NB4 (cell line): Measurements from ENCODE around the gene C2orf80.

Experiments used
- MYC ChIP-seq: IDR thresholded peaks from 2 replicates; pipeline ENCODE4 v1.6.1; 2011; ENCODE audit warnings: low read depth, low read length
- POLR2A ChIP-seq: IDR thresholded peaks from 2 replicates; pipeline ENCODE4 v1.6.1; 2011; ENCODE audit warnings: mild to moderate bottlenecking; ENCODE audit not compliant: insufficient read length; ENCODE audit errors: extremely low read depth
- TF ChIP-seq, protein P1 (sequence below): IDR thresholded peaks from 2 replicates; pipeline ENCODE4 v1.6.1; 2011; ENCODE audit warnings: low read depth, low read length
- TF ChIP-seq, protein P2 (sequence below): IDR thresholded peaks from one replicate; pipeline ENCODE4 v1.5.1; 2012; ENCODE audit warnings: low read depth, low read length

DNA sequence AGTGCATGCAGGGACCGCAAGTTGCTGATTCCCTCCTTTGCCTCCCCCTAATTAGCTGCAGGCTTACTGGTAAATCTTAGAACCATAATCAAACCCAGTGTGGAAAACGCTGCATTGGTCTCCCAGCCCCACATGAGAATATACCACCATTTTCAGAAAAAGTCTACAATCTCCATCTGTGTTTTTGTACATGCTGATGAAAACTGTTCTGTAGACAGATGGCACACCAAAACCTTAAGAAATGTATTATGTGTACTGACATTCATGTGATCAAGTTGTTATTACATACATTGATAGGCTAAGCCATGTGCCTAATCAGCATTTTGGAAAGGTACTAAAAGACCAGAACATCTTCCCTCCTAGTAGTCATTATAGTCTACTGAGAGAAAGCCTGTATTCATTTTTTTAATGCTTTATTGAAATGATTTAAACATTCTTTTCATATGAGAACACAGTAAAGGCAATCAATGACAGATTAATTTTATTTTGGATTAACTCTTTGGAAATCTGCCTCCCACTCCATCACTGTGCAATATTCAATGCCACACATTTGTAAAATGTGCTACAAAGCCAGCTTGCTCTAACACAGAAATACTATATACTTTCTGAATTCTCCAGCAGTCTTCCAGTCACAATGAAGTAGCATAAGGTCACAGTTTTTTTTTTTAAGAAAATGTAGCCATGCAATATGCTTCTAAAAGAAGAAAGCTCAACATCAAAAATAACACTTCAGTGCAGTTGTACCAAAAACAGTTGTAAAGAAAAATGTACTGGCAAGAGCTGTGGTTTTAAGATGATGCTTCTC is 24.7 kb downstream of the C2orf80 start:
- TF ChIP-seq, protein P1, sequence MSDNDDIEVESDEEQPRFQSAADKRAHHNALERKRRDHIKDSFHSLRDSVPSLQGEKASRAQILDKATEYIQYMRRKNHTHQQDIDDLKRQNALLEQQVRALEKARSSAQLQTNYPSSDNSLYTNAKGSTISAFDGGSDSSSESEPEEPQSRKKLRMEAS: no peak
- TF ChIP-seq, protein P2, sequence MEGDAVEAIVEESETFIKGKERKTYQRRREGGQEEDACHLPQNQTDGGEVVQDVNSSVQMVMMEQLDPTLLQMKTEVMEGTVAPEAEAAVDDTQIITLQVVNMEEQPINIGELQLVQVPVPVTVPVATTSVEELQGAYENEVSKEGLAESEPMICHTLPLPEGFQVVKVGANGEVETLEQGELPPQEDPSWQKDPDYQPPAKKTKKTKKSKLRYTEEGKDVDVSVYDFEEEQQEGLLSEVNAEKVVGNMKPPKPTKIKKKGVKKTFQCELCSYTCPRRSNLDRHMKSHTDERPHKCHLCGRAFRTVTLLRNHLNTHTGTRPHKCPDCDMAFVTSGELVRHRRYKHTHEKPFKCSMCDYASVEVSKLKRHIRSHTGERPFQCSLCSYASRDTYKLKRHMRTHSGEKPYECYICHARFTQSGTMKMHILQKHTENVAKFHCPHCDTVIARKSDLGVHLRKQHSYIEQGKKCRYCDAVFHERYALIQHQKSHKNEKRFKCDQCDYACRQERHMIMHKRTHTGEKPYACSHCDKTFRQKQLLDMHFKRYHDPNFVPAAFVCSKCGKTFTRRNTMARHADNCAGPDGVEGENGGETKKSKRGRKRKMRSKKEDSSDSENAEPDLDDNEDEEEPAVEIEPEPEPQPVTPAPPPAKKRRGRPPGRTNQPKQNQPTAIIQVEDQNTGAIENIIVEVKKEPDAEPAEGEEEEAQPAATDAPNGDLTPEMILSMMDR: no peak
- TF ChIP-seq POLR2A (no peak), MYC (no peak)
